ENCODE measurements around the gene HES6. TPM values are rescaled to one million over a fixed set of nuclear protein-coding genes. Genes with fewer than 3 reads are reported as not detected.

Gene HES6
- total and polyA plus RNA-seq, 2 experiments from 2014 or later: 17.8 to 23.0 TPM

DNA sequence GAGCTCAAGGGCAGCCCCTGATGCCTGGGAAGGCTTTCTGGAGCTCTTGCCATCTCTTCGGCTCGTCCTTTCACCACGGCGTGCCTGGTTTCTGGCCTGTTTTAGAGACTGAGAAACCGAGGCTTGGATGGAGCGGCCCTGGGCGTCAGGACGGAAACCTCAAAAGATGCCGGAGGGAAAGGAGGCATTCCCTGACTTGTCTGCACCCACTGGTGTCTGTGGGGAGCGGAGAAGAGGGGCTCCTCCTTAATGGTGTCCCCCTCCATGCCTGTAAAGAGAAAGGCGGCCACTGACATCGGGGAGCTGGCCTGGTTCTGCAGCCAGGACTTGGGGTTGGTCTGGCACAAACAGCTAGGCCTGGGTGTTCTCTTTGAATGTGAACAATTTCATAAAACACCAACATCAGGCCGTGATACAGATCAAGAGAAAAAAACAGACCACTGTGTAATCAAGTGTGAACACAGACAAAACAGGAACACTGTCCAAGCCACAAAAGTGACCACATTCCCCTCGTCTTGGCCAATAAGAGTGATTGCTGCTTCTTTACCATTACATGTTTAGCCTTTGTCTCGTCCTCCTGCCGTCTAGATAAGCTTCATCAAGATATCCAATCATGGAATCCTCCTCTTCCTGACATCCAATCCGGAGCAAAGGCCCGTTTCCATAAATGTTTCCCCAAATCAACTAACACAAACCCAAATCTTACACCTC lies 35.7 kb downstream of the HES6 start:
- Histone ChIP-seq H3K27me3 (no peaks in the 10 kb centered on the region), H3K4me1 (ENCODE audit: insufficient read depth) (peaks cover 8% of the 10 kb centered on the region), H3K9me3 (ENCODE audit: low read depth) (no peaks in the 10 kb centered on the region), H3K4me3 (peak overlapping the region; percentile 26), H3K79me2 (peaks cover 39% of the 10 kb centered on the region), H3K27ac (peak overlapping the region; percentile 89), H3K4me2 (peak overlapping the region; percentile 84), H3K36me3 (replicated peaks; ENCODE audit: insufficient read depth, low read depth) (no peaks in the 10 kb centered on the region), H3K9me2 (replicated peaks; ENCODE audit: insufficient read depth) (no peaks in the 10 kb centered on the region), H4K20me1 (ENCODE audit: insufficient read depth, poor library complexity, severe bottlenecking) (peaks cover 38% of the 10 kb centered on the region), H2AFZ (peak overlapping the region; percentile 95)
- DNase-seq (ENCODE audit: low spot score): no peak
- TF ChIP-seq EZH2 (IDR thresholded peaks at IDR 0.05; ENCODE audit: borderline replicate concordance) (no peak), EZH2phosphoT487 (IDR thresholded peaks at IDR 0.05; ENCODE audit: low read depth, severe bottlenecking, unreplicated experiment) (no peak)
- TF ChIP-seq, protein P1, sequence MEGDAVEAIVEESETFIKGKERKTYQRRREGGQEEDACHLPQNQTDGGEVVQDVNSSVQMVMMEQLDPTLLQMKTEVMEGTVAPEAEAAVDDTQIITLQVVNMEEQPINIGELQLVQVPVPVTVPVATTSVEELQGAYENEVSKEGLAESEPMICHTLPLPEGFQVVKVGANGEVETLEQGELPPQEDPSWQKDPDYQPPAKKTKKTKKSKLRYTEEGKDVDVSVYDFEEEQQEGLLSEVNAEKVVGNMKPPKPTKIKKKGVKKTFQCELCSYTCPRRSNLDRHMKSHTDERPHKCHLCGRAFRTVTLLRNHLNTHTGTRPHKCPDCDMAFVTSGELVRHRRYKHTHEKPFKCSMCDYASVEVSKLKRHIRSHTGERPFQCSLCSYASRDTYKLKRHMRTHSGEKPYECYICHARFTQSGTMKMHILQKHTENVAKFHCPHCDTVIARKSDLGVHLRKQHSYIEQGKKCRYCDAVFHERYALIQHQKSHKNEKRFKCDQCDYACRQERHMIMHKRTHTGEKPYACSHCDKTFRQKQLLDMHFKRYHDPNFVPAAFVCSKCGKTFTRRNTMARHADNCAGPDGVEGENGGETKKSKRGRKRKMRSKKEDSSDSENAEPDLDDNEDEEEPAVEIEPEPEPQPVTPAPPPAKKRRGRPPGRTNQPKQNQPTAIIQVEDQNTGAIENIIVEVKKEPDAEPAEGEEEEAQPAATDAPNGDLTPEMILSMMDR (IDR thresholded peaks at IDR 0.05; ENCODE audit: poor library complexity): no peak
- 67% methylated on average over 18 of the region's 18 CpGs for WGBS (ENCODE audit: low lambda C conversion rate, missing lambda C conversion rate)

DNA sequence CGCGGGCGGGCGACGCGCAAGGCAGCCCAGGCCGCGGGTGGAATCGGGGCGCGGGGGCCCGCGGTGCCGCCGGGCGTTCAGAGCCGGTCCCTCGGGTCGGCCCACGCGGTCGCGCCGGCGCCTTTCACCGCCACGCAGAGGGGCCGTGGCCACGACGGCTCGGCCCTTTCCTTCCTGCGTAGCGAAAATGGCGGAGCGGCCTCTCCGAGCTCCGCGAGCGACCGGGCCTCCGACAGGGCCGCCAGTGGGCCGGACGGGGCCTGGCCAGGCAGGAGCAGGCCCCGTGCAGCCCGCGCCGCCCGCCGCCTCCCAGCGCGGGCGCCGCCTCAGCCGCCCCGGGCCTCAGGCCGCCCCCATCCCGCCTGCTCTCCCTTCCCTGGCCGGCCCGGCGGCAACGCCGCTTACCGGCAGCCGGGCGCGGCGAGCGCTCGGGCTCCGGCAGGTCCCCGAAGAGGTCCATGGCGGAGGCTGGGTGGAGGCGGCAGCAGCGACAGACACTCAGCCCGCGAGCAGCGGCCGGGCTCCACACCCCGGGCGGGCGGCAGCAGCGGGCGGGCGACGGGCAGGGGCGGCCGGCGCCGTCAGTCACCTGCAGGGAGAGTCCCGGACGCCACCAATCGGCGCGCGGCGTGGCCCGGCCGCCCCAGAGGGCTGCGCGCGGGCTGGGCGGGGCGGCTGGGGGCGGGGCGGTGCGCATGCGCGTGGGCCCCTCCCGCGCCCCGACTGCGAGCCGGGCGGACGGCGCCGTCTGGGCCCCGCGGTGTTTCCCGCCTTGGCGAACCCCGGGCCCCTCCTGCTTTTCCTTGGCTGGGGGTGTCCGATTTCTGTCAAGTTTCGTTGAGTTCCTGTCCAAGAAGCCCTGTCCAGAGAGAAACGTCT lies 36.5 kb downstream of the HES6 start, which contains the start of gene ILKAP:
Gene ILKAP (minus strand): TSS at position 602 of the 879 bp plus-strand sequence. CDS start 142 bp downstream, at position 460.
- H3K4me2 ChIP-seq: peak within 1 kb of the TSS; percentile 98
- no peaks in the 10 kb centered on the region for H3K9me2 ChIP-seq (replicated peaks; ENCODE audit: insufficient read depth)
- peak; percentile 96 for DNase-seq (ENCODE audit: low spot score)
- no peaks in the 10 kb centered on the region for H3K9me3 ChIP-seq (ENCODE audit: low read depth)
- H3K36me3 ChIP-seq (replicated peaks; ENCODE audit: insufficient read depth, low read depth): no peaks in the 10 kb centered on the region
- H3K79me2 ChIP-seq: peaks cover 47% of the 10 kb centered on the region
- under 1% methylated on average over 43 of the region's 126 CpGs for WGBS (ENCODE audit: low lambda C conversion rate, missing lambda C conversion rate)
- no peaks in the 10 kb centered on the region for H3K27me3 ChIP-seq
- H3K4me3 ChIP-seq: peak within 1 kb of the TSS; percentile 93
- peaks cover 8% of the 10 kb centered on the region for H3K4me1 ChIP-seq (ENCODE audit: insufficient read depth)
- peak within 1 kb of the TSS; percentile 95 for H2AFZ ChIP-seq
- H3K27ac ChIP-seq: peak within 1 kb of the TSS; percentile 96
- H4K20me1 ChIP-seq (ENCODE audit: insufficient read depth, poor library complexity, severe bottlenecking): peaks cover 45% of the 10 kb centered on the region
- TF ChIP-seq EZH2 (IDR thresholded peaks at IDR 0.05; ENCODE audit: borderline replicate concordance): no peak
- TF ChIP-seq, protein P1 (IDR thresholded peaks at IDR 0.05; ENCODE audit: poor library complexity): peak; percentile 2

DNA sequence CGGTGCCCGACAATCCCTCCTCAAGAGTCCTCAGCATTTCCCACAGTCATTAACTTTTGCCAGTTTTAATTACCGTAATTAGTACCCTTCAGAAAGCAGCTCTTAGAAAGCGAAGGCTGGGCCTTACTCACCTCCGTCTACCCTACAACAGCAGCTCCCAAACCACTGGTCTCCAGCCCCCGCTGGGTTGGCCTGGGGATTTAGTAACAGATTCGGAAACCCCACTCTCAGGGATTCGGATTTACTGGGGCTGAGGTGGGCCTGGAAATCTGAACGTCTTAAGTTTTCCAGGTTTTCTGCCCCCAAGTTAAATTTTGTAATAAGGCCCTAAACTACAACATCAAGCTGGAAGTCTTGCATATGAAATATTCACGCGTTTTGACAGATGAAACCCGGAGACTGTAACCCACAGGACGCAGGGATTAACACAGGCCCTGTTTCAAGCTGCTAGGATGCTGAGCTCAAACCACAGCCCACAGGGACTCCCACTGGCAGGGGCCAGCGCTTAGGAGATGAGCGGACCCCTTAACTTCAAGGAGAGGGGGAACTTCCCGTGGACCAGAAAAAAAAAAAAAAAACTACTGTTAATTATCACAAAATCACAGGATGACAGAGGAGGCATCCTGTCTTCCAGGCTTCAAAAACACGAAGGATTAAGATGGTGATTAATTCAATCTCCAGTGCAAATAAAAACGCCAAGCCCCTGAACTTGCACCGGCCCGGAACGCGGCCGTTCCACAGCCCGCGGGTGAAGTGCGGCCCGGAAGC lies 37.3 kb downstream of the HES6 start:
- Histone ChIP-seq H3K4me1 (ENCODE audit: insufficient read depth) (peaks cover 8% of the 10 kb centered on the region), H3K79me2 (peaks cover 55% of the 10 kb centered on the region), H3K36me3 (replicated peaks; ENCODE audit: insufficient read depth, low read depth) (no peaks in the 10 kb centered on the region), H3K27me3 (no peaks in the 10 kb centered on the region), H2AFZ (peak overlapping the region; percentile 40), H4K20me1 (ENCODE audit: insufficient read depth, poor library complexity, severe bottlenecking) (peaks cover 54% of the 10 kb centered on the region), H3K9me2 (replicated peaks; ENCODE audit: insufficient read depth) (no peaks in the 10 kb centered on the region), H3K4me2 (peak overlapping the region; percentile 98), H3K9me3 (ENCODE audit: low read depth) (no peaks in the 10 kb centered on the region), H3K27ac (peak overlapping the region; percentile 96), H3K4me3 (peak overlapping the region; percentile 93)
- peak; percentile 17 for DNase-seq (ENCODE audit: low spot score)
- TF ChIP-seq EZH2 (IDR thresholded peaks at IDR 0.05; ENCODE audit: borderline replicate concordance) (no peak), EZH2phosphoT487 (IDR thresholded peaks at IDR 0.05; ENCODE audit: low read depth, severe bottlenecking, unreplicated experiment) (no peak)
- TF ChIP-seq, protein P1 (IDR thresholded peaks at IDR 0.05; ENCODE audit: poor library complexity): no peak
- WGBS (ENCODE audit: low lambda C conversion rate, missing lambda C conversion rate): 9% methylated on average over 27 of the region's 27 CpGs

All from hepatocyte (in vitro differentiated cells).